Left renal cortex interstitium (tissue), 4 donors: ENCODE measurements around the gene CNTNAP1. TPM values are rescaled to one million over a fixed set of nuclear protein-coding genes. Genes with fewer than 3 reads are reported as not detected.

ENCODE experiments used
- DNase-seq, 4 donors: peaks; one replicate each; pipeline ENCODE4 v3.0.0-alpha.2; 2013; ENCODE audit warnings: low read depth in 4 of 4, low spot score in 2 of 4, missing footprints in 1 of 4
- polyA plus RNA-seq, 4 donors: library from polyadenylated mRNA; unstranded; fragments of 120-200 nt; gene quantifications; one replicate each; pipeline ENCODE4 v1.2.1, GENCODE V29; 2013; ENCODE audit not compliant: insufficient read length in 4 of 4

The CNTNAP1 gene
- polyA plus RNA-seq, 4 donors: 8.1 to 11.1 (median 8.6) TPM

GRCh38 chr17:42669977-42670788, 12.1 kb upstream of the CNTNAP1 start:
- no peak for DNase-seq

DNA sequence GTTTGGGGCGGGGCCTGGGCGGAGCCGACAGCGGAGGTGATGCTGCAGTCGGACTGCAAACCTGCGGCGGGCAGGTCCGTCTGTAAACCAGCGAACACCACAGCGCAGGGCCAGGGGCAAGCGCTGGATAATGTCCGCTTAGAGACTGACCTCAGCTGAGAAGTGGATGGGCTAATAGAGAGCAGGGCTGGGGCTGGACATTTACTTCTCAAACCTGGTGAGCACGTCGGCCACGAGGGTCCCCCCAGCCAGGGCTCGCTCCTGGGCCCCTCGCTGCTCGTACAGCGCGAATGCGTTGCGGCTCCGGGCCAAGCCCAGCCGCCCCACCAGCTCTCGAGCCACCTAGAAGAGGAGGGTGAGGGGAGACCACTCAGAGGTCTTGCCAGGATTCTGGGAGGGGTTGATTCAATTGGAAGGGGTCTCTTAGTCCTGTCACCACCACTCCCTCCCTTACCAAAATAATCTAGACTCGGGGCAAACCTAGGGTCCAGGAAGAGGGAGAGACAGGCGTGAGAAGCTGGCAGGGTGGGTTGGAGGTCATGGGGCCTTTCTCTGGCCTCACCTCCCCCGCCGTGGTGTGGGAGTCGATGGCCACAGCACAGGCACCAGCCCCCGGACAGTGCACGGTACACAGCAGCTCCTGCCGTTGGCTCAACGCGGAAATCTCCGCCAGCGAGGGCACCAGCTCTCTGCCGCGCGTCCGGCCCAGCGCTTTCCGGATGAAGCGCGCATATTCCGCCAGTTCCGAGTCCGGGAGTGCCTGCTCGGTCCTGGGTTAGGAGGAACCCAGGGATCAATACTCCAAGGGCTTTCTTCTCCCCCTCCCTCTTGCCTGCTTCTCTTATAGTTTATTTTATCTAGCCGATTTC, 11.3 kb upstream of the CNTNAP1 start:
- DNase-seq: no peak

DNA sequence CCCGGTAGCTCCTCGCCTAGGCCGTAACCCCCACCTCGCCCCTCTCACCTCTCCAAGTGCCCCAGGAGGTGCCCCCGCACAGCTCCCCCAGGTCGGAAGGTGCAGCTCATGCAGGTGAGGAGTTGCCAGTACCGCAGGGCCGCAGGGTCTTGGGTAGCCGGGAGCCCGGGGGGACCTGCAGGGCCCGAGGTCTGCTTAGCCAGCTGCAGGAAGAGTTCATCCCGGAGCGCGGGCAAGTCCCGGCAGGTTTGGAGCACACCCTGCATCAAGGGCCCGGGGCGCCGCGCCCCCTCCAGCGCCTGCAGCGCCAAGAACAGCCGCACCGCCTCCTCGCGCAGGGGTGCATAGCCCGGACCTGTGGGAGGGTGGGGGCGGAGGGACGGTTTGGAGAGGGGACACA, 10.3 kb upstream of the CNTNAP1 start:
- DNase-seq: no peak

DNA sequence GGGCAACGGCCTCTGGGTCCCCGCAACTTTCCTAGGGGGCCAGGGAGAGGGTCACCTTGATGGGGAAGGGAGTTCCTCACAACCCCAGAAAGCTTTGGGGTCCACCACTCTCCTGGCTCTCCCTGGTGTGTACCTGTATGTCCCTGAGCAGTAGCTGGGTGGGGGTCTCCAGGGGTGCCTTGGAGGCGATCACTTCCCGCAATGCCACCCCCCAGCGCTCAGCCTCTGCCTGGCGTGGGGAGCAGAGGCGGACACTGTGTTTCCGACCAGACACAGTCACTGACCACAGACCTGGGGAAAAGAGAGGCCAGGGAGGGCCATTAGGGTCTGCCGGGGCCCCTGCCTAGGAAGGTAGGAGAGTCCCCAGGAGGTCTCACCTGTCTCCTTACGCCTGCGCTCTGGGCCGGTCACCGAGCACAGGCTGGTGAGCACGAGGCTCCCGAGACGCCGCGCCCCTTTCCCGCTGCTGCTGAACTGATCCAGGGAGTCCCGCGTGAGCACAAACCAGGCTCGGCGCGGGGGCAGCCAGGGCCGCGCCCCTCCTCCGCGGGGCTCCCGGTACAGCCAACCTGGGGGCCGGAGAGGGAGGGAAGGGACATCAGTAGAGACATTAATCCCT, 9.0 kb upstream of the CNTNAP1 start:
- DNase-seq: no peak

- no peak for DNase-seq
Observed at GRCh38 chr17:42673885-42674754, 8.2 kb upstream of the CNTNAP1 start.

- DNase-seq: no peak
Observed at GRCh38 chr17:42674755-42675347, 7.5 kb upstream of the CNTNAP1 start.

DNA sequence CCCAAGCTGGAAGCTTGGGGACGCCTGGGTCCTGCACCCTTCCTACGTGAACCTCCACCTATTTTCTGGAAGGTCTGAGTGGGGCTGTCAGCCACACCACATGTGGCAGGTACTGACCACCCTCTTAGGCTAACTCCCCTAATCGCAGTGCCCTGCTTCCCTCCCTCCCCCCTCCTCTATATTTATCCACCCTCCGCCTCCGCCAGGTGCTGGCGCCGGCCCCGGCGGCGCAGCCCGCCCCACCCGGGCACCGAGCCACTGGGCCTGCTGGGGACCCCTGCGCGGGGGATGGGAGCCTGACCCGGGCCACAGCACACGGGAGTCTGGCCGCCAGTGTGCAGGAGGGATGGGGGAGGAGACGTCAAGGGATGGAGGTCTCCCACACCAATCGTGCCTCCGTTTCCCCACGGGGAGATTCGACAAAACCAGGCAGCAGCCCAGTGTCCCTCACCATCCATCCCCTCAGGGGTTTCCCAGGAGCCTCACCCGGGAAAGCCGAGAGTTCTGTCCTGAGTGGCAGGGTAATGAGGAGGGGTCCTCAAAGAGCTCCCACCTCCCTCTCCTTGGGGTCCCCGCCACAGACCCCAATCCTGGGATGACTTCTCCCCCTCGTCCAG, 6.9 kb upstream of the CNTNAP1 start:
- no peak for DNase-seq

DNA sequence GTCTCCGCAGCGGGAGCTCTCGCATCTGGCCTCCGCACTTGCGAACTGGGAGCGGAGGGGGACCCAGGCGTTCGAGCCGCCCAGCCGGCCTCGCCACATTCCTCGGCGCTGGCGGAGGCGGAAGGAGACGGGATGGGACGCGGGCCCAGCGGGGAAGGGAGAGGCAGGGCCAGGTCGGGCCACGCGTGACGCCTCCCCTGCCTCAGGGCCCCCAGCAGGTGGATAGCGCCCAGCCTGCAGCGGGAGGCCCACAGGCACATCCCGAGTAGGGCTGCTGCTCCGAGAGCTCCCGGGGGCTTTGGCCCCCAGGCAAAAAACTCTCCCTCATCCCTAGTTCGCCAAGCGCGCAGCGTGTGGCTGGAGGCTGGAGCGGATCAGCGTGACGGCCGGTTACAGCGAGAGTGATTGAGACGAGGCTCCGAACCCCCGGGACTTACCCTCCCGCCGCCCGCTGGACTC, 6.3 kb upstream of the CNTNAP1 start:
- DNase-seq: no peak

DNA sequence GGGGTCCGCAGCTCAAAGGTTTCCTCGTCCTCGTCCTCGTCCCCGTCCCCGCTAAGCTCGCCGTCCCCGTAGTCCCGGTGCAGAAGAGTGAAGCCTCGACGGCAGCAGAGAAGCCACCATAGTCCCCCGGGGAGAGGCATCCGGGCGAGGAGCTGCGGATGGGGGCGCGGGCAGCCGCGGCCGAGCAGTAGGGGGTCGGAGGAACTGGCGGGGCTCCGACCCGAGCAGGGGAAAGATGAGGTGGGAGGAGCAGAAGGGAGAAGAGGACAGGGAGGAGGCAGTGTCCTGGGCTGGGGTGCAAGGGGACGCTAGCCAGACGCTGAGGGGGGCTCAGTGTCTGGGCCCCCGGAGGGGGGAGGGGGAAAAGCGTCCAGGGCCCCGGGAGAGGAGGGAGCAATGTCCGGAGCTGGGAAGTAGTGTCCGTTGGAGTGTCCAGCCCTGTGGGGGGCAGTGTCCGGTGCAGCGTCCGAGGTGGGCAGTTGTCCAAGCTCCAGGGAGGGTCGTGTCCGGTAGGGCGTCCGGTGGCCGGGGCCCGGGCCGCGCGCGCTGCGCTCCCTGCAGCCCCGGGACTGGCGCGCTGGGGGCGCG, 5.8 kb upstream of the CNTNAP1 start, which contains the start of gene PLEKHH3:
TSS of gene PLEKHH3 (minus strand) at position 571 of the 588 bp plus-strand sequence. CDS start at position 140, 431 bp downstream.
- DNase-seq: no peak

DNA sequence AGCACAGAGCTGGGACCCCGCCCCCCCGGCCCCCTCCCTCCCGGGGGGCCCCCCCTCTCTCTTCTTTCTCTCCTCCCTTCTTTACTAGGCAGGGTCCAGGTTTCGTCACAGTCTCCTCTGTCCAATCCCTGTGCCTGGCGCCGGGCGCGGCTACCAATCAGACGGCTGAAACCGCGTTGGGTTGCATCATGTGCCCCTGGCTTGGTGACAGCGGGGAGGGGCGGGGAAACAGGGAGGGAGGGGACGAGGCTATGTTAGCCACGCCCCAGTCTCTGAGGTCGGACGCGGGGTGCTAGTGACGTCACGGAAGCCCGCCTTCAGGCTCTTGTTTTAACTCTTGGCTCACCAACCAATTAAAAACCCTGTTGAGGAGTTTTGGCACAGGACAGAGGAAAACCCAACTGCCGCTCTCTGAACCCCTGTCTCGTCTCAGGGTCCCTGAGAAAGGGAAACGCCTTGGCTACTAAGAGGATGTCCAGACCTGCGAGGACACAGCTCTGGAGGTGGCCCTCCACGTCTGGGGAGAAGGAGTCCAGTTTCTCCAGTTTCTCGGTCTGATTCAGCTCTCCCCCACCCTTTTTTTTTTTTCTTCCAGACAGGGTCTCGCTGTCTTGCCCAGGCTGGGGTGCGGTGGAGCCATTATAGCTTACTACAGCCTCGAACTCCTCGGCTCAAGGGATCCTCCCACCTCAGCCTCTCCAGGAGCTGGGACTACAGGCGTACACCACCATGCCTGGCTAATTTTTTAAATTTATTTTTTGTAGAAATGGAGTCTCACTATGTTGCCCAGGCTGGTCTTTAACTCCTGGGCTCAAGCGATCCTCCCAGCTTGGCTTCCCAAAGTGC, 5.1 kb upstream of the CNTNAP1 start:
- DNase-seq: peak; percentile 95 to 100 (median 99)

- peak in 1 of 4 donors; percentile 51 for DNase-seq
Observed at GRCh38 chr17:42677921-42678781, 4.2 kb upstream of the CNTNAP1 start.

DNA sequence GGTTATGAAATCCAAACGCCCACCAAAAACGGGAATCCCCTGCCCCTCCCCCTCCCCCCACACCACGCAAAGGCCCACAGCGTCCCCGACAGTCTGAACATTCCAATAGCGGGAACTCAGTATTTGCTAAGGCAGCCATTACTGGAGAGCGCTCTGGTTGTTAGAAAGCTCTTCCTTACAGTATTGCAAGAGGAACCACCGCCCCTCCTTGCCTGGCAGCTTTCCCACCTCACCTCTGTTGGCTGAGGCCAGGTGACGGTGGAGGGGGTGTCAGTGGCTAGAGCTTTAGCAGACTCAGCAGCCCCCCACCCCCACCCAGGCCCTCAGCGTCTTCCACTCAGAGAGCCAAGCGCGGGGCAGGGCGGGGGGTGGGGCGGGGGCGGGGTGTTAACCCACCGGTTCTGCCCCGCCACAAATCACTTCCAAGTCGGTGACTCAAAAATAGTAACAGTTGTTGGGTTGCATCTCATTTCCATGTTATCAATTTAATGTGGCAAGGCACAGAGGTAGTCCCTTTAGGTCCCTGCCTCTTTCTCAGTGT, 3.3 kb upstream of the CNTNAP1 start:
- no peak for DNase-seq

- DNase-seq: peak in 1 of 4 donors; percentile 63
Observed at GRCh38 chr17:42679492-42680330, 2.6 kb upstream of the CNTNAP1 start.

- DNase-seq: no peak
Observed at GRCh38 chr17:42680331-42680808, 2.0 kb upstream of the CNTNAP1 start.

GRCh38 chr17:42682722-42683403, 532 bp downstream of the CNTNAP1 start:
- DNase-seq: peak in 1 of 4 donors; percentile 59
